A549 (cell line): Measurements from ENCODE around the gene KIF16B.

Experiments
- BHLHE40 ChIP-seq: IDR thresholded peaks from 2 replicates; pipeline ENCODE4 v1.6.1; 2012; ENCODE audit warnings: low read depth, low read length, inconsistent platforms
- CBX8 ChIP-seq: fragments of 200-600 bp; sonication (generic); IDR thresholded peaks from 2 replicates; pipeline ENCODE4 v1.6.1; 2016
- KDM1A ChIP-seq: fragments of 200-600 bp; sonication (generic); IDR thresholded peaks from 2 replicates; pipeline ENCODE4 v1.6.1; 2016; ENCODE audit warnings: low read depth, mild to moderate bottlenecking
- TF ChIP-seq, protein P1 (sequence below): fragments of >200 bp; sonication (Bioruptor Twin); formaldehyde crosslinking; IDR thresholded peaks from 3 replicates; pipeline ENCODE4 v1.5.1; 2016

DNA sequence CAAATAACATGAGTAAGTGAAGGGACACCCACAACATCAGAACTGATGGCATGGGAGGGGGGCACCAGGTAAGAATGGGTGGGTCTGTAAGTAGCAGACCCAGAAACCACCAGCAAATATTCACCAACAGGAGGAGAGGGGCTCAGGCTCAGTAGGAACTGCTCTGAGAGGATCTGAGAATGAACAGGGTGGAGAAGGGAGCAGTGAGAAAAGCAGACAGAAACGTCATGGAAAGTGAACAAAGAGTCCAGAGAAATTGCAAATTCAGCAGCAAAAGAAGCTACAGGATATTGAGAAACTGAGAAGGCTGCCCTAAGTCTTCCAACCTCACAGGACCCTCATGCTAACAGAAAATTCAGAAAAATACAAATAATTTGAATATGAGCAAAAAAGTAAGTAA is 121.3 kb downstream of the KIF16B start:
- TF ChIP-seq, protein P1, sequence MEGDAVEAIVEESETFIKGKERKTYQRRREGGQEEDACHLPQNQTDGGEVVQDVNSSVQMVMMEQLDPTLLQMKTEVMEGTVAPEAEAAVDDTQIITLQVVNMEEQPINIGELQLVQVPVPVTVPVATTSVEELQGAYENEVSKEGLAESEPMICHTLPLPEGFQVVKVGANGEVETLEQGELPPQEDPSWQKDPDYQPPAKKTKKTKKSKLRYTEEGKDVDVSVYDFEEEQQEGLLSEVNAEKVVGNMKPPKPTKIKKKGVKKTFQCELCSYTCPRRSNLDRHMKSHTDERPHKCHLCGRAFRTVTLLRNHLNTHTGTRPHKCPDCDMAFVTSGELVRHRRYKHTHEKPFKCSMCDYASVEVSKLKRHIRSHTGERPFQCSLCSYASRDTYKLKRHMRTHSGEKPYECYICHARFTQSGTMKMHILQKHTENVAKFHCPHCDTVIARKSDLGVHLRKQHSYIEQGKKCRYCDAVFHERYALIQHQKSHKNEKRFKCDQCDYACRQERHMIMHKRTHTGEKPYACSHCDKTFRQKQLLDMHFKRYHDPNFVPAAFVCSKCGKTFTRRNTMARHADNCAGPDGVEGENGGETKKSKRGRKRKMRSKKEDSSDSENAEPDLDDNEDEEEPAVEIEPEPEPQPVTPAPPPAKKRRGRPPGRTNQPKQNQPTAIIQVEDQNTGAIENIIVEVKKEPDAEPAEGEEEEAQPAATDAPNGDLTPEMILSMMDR: no peak
- no peak for TF ChIP-seq CBX8
- TF ChIP-seq BHLHE40: no peak
- no peak for TF ChIP-seq KDM1A
